Fibroblast of upper back skin (primary cell): Measurements from ENCODE around the gene DET1.
"Not testable (repeated sequence)": the region's sequence is repeated elsewhere in the genome, so short reads cannot be mapped to it uniquely, and the experiment has no call there.

Experiments used
- DNase-seq: peaks from one replicate; pipeline ENCODE4 v3.0.0-alpha.2; 2013

DET1 gene

GRCh38 chr15:88491158-88491557 lies 55.3 kb downstream of the DET1 start:
- no peak for DNase-seq

- DNase-seq: no peak
Observed at GRCh38 chr15:88490036-88490435, 56.4 kb downstream of the DET1 start.

GRCh38 chr15:88489321-88489720 lies 57.2 kb downstream of the DET1 start:
- no peak for DNase-seq

GRCh38 chr15:88487796-88488523 lies 58.5 kb downstream of the DET1 start:
- DNase-seq: no peak

- DNase-seq: no peak
Observed at GRCh38 chr15:88487178-88487795, 59.2 kb downstream of the DET1 start.

GRCh38 chr15:88484682-88485331 lies 61.7 kb downstream of the DET1 start:
- peak; percentile 43 for DNase-seq

GRCh38 chr15:88482263-88482662 lies 64.2 kb downstream of the DET1 start:
- no peak for DNase-seq

GRCh38 chr15:88480981-88481380 lies 65.5 kb downstream of the DET1 start:
- DNase-seq: no peak

- no peak for DNase-seq
Observed at GRCh38 chr15:88479169-88479568, 67.3 kb downstream of the DET1 start.

GRCh38 chr15:88477904-88478303 lies 68.6 kb downstream of the DET1 start:
- DNase-seq: no peak

GRCh38 chr15:88477126-88477525 lies 69.4 kb downstream of the DET1 start:
- no peak for DNase-seq

GRCh38 chr15:88476635-88477060 lies 69.8 kb downstream of the DET1 start:
- DNase-seq: peak; percentile 44

- not testable (repeated sequence) for DNase-seq
Observed at GRCh38 chr15:88473661-88474293, 72.7 kb downstream of the DET1 start.

- DNase-seq: no peak
Observed at GRCh38 chr15:88472225-88472624, 74.3 kb downstream of the DET1 start.

- DNase-seq: no peak
Observed at GRCh38 chr15:88470625-88471372, 75.7 kb downstream of the DET1 start.

- DNase-seq: no peak
Observed at GRCh38 chr15:88469321-88469720, 77.2 kb downstream of the DET1 start.

GRCh38 chr15:88468721-88469120 lies 77.8 kb downstream of the DET1 start:
- DNase-seq: not testable (repeated sequence)

GRCh38 chr15:88467935-88468528 lies 78.4 kb downstream of the DET1 start:
- no peak for DNase-seq

GRCh38 chr15:88467073-88467934 lies 79.2 kb downstream of the DET1 start, which contains the start of the genes MRPL46 and MRPS11:
TSS of gene MRPL46 (minus strand) at chr15:88467388. CDS start at chr15:88467377, 11 bp downstream.
TSS of gene MRPS11 (plus strand) at chr15:88467708. CDS start at chr15:88467718, 10 bp downstream.
- DNase-seq: peak; percentile 85

GRCh38 chr15:88465633-88466224 lies 80.8 kb downstream of the DET1 start:
- no peak for DNase-seq
